Esophagus muscularis mucosa (tissue), 4 donors: ENCODE data around the gene METTL25B.

Source experiments
- CTCF ChIP-seq, 3 experiments: fragments of 200-600 bp in 2 of 3; fragments of 450-650 bp in 1 of 3; sonication (generic) in 2 of 3; IDR thresholded peaks; one replicate each; pipeline ENCODE4 v1.5.1; 2017 to 2019; ENCODE audit warnings: antibody characterized with exemption in 3 of 3, mild to moderate bottlenecking in 2 of 3, moderate library complexity in 1 of 3
- EP300 ChIP-seq: sonication (generic); formaldehyde crosslinking; IDR thresholded peaks from one replicate; pipeline ENCODE4 v1.6.1; 2017; ENCODE audit warnings: antibody characterized with exemption
- POLR2AphosphoS5 ChIP-seq, 2 donors: sonication (generic); formaldehyde crosslinking; IDR thresholded peaks; one replicate each; pipeline ENCODE4 v1.6.1; 2017; ENCODE audit warnings: antibody characterized with exemption in 2 of 2

- TF ChIP-seq CTCF (IDR thresholded peaks at IDR 0.05) (no peak), POLR2AphosphoS5 (IDR thresholded peaks at IDR 0.05) (no peak), EP300 (no peak)
These were observed 13.4 kb upstream of the METTL25B start for GRCh38 chr1:156714830-156715229.
